ENCODE measurements around the gene SLAMF8. TPM values are rescaled to one million over a fixed set of nuclear protein-coding genes. Genes with fewer than 3 reads are reported as not detected.

Gene SLAMF8
- total RNA-seq, 6 donors from 2014 or later, result 4.1 to 50.3 (median 27.6) TPM

- Histone ChIP-seq H3K27me3 (no peaks in the 10 kb centered on the region), H3K9me3 (no peaks in the 10 kb centered on the region), H3K4me1 (peaks cover 0 to 11% (median 8%) of the 10 kb centered on the region in 4 donors), H3K27ac (no peak overlapping the region), H3K4me3 (no peak overlapping the region), H3K36me3 (peaks cover 0 to 3% (median 0%) of the 10 kb centered on the region in 4 donors)
- TF ChIP-seq, protein P1, sequence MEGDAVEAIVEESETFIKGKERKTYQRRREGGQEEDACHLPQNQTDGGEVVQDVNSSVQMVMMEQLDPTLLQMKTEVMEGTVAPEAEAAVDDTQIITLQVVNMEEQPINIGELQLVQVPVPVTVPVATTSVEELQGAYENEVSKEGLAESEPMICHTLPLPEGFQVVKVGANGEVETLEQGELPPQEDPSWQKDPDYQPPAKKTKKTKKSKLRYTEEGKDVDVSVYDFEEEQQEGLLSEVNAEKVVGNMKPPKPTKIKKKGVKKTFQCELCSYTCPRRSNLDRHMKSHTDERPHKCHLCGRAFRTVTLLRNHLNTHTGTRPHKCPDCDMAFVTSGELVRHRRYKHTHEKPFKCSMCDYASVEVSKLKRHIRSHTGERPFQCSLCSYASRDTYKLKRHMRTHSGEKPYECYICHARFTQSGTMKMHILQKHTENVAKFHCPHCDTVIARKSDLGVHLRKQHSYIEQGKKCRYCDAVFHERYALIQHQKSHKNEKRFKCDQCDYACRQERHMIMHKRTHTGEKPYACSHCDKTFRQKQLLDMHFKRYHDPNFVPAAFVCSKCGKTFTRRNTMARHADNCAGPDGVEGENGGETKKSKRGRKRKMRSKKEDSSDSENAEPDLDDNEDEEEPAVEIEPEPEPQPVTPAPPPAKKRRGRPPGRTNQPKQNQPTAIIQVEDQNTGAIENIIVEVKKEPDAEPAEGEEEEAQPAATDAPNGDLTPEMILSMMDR (IDR thresholded peaks at IDR 0.05), result no peak
- TF ChIP-seq POLR2A (IDR thresholded peaks at IDR 0.05) (no peak), EP300 (IDR thresholded peaks at IDR 0.05) (no peak)
- WGBS, 2 donors, result 90 to 95% methylated on average over 2 of the region's 2 CpGs
- DNase-seq (no peak), ATAC-seq (ENCODE audit: low FRiP score in 2 of 2) (no peak)
These were observed 37.6 kb downstream of the SLAMF8 start for GRCh38 chr1:159864262-159864661.

- H3K4me3 ChIP-seq, result no peak overlapping the region
- TF ChIP-seq, protein P1 (IDR thresholded peaks at IDR 0.05), result no peak
- TF ChIP-seq EP300 (IDR thresholded peaks at IDR 0.05) (no peak), POLR2A (IDR thresholded peaks at IDR 0.05) (no peak), POLR2AphosphoS5 (IDR thresholded peaks at IDR 0.05) (no peak)
- no peak overlapping the region for H3K27ac ChIP-seq
- ATAC-seq (ENCODE audit: low FRiP score in 2 of 2) (no peak), DNase-seq (no peak)
- peaks cover 0 to 1% (median 0%) of the 10 kb centered on the region in 4 donors for H3K36me3 ChIP-seq
- no peaks in the 10 kb centered on the region for H3K27me3 ChIP-seq
- no peaks in the 10 kb centered on the region for H3K9me3 ChIP-seq
- 64 to 70% methylated on average over 1 of the region's 1 CpG for WGBS, 2 donors
- H3K4me1 ChIP-seq, result peaks cover 0 to 11% (median 8%) of the 10 kb centered on the region in 4 donors
These were observed 39.4 kb downstream of the SLAMF8 start for GRCh38 chr1:159866066-159866465.

- Histone ChIP-seq H3K4me3 (no peak overlapping the region), H3K36me3 (no peaks in the 10 kb centered on the region), H3K27me3 (no peaks in the 10 kb centered on the region), H3K27ac (peak overlapping the region in 3 of 4 donors; percentile 26 to 47 (median 33)), H3K4me1 (peaks cover 0 to 11% (median 8%) of the 10 kb centered on the region in 4 donors), H3K9me3 (no peaks in the 10 kb centered on the region)
- DNase-seq (no peak), ATAC-seq (ENCODE audit: low FRiP score in 2 of 2) (no peak)
- WGBS, 2 donors, result 75 to 77% methylated on average over 14 of the region's 14 CpGs
- TF ChIP-seq EP300 (IDR thresholded peaks at IDR 0.05) (no peak), POLR2AphosphoS5 (IDR thresholded peaks at IDR 0.05) (no peak), POLR2A (IDR thresholded peaks at IDR 0.05) (no peak)
- TF ChIP-seq, protein P1 (IDR thresholded peaks at IDR 0.05), result no peak
These were observed 40.4 kb downstream of the SLAMF8 start for GRCh38 chr1:159866905-159867663.

DNA sequence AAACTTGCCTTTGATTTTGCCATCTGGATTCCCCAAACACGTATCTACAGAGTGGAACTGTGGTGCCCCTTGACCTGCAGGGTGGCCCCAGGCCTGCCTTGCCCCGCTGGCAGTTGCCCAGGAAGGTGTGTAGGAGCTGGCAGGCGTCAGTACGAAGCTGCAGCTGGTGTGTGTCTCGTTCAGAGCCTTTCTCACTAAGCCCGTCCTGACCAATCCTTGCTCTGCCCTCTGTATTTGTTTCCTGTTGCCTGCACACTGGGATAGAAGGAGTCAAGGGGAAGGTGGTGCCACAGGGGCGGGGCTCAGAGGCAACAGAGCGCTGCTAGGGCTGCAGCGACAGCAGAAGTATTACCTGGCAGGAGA, 41.0 kb downstream of the SLAMF8 start:
- ATAC-seq (ENCODE audit: low FRiP score in 2 of 2), result peak; percentile 57 to 90
- no peaks in the 10 kb centered on the region for H3K36me3 ChIP-seq
- H3K4me3 ChIP-seq, result no peak overlapping the region
- peaks cover 0 to 11% (median 8%) of the 10 kb centered on the region in 4 donors for H3K4me1 ChIP-seq
- 42 to 45% methylated on average over 6 to 9 of the region's 9 CpGs for WGBS, 2 donors
- no peaks in the 10 kb centered on the region for H3K27me3 ChIP-seq
- peak overlapping the region in 3 of 4 donors; percentile 26 to 47 (median 33) for H3K27ac ChIP-seq
- H3K9me3 ChIP-seq, result no peaks in the 10 kb centered on the region
- TF ChIP-seq POLR2AphosphoS5 (IDR thresholded peaks at IDR 0.05) (no peak), POLR2A (IDR thresholded peaks at IDR 0.05) (peak in 1 of 4 donors; percentile 36), EP300 (IDR thresholded peaks at IDR 0.05) (no peak)
- TF ChIP-seq, protein P1 (IDR thresholded peaks at IDR 0.05), result no peak
- DNase-seq, result peak; percentile 66 to 87

GRCh38 chr1:159868766-159869165, 42.1 kb downstream of the SLAMF8 start:
- H3K9me3 ChIP-seq, result no peaks in the 10 kb centered on the region
- no peak for TF ChIP-seq EP300 (IDR thresholded peaks at IDR 0.05)
- no peak for TF ChIP-seq POLR2AphosphoS5 (IDR thresholded peaks at IDR 0.05)
- TF ChIP-seq POLR2A (IDR thresholded peaks at IDR 0.05), result no peak
- TF ChIP-seq, protein P1 (IDR thresholded peaks at IDR 0.05), result no peak
- ATAC-seq (ENCODE audit: low FRiP score in 2 of 2), result no peak
- WGBS, 2 donors, result 51 to 93% methylated on average over 3 of the region's 3 CpGs
- no peak overlapping the region for H3K27ac ChIP-seq
- H3K27me3 ChIP-seq, result no peaks in the 10 kb centered on the region
- no peaks in the 10 kb centered on the region for H3K36me3 ChIP-seq
- H3K4me3 ChIP-seq, result no peak overlapping the region
- DNase-seq, result no peak
- H3K4me1 ChIP-seq, result peaks cover 0 to 11% (median 8%) of the 10 kb centered on the region in 4 donors

Data from upper lobe of left lung (tissue), 6 donors.